Measurements from ENCODE around the gene RUNDC1.
"Not testable (repeated sequence)": the region's sequence is repeated elsewhere in the genome, so short reads cannot be mapped to it uniquely, and the experiment has no call there.

Gene RUNDC1

DNA sequence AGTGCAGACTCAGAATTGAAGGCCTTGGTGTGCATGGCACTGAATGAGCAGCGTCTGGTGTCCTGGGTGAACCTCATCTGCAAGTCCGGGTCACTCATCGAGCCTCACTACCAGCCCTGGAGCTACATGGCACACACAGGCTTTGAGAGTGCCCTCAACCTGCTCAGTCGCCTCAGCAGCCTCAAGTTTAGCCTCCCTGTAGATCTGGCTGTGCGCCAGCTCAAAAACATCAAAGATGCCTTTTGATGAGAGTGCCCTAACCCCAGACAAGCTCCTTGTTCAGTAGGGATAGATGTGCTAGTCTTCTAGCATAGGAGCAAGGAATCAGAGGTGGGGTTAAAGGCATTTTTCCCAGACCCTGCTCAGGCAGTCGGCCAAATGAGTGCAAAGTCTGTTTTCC lies 11.1 kb downstream of the RUNDC1 start:
- DNase-seq (ENCODE audit: low read depth in 2 of 2) = no peak

DNA sequence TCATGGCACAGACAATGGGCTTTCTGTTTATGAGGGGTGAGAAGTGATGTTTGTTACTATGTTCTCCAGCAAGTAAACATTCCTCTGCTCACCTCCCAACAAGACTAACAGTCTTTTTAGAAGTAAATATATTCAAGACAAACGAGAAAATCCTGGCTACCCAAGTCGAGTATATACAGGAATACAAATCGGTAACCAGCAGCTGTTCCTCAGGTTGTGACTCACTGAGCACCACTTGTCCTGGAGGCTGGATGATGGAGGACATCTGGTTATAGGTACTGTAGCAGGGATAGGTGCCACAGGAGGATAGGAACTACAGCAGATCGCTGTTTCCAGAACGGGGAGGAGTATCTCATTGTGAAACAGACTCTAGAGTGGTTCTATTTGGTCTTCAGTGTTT lies 12.5 kb downstream of the RUNDC1 start:
- DNase-seq (ENCODE audit: low read depth in 2 of 2) = no peak

DNA sequence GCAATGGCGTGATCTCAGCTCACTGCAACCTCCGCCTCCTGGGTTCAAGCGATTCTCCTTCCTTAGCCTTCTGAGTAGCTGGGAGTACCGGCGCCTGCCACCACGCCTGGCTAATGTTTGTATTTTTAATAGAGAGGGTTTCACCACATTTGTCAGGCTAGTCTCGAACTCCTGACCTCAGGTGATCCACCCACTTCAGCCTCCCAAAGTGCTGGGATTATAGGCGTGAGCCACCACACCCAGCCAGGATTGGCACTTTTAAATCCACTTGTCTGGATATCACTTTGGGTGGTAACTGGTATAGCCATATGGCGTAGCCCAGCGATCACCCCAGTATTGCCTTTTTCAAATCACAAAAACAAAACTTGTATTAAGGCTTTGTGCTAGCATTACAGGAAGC lies 13.5 kb downstream of the RUNDC1 start:
- DNase-seq (ENCODE audit: low read depth in 2 of 2) = not testable (repeated sequence)

DNA sequence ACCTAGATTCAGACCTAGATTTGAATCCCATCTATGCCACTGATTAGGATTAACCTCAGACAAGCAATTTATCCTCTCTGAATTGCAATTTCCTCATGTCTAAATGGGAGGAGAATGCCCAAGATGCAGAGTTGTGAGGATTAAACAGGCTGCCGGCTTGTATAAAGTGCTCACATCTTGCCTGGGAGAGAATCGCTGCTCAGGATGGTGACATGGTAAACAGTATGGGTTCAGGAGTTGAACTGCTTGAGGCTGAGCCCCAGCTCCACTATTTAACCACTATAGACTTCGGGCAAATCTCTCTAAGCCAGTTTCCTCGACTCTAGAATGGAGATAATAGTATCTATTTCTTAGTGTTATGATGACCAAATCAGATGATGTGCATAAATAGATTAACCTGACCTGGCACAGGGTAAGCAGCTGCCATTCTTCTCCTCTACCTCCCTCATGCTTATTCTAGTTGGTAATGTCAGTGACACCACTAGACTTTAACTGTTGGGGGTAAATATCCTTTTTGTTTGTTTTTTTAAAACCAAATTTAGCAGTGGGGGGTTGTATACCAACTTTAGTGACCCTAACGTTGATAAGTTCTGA lies 17.1 kb downstream of the RUNDC1 start:
- no peak for DNase-seq (ENCODE audit: low read depth in 2 of 2)

DNA sequence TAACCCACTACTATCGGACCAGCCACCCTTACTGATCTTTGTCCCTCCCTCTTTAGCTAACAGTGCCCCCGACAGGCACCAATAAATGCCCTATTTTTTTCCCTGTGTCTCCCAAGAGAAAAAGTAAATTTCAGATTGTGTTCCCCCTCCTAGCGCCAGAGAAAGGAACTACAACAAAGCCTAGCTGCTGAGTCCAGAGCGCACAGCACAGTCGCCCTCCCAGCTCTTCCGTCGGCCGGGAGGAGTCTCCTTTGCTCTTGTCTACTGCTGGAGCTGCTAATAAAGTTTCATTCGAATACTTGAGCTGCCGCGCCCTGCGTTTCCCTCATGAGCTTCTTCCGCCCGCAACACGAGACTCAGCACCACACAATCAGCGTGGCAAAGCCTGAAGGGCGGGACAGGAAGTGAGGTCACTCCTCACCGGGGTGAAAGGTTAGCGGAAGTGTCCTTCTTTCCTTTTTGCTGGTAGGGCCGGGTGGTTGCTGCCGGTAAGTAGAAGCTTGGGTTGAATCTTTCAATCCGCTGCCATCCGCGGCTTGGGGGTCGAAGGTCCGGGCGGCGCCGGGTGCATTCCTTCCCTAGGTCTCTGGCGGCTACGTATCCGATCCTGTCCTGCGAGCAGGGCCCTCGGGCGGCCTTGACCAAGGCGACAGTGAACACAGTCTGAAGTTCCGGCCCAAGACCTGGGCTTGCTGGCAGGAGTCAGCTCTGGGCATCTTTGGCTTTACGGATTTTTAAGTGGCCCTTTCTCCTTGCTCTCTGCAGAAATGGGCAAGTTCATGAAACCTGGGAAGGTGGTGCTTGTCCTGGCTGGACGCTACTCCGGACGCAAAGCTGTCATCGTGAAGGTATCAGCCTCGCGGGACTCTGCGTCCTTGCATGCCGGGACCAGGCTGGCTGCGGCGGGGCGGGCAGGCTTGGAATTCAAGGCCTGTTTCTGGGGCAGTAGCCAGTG lies 17.9 kb downstream of the RUNDC1 start, which contains the start of gene RPL27:
Gene RPL27 (plus strand): TSS at position 436 of the 955 bp plus-strand sequence. CDS start 332 bp downstream, at position 768.
- DNase-seq (ENCODE audit: low read depth in 2 of 2) = peak; percentile 90 to 95

DNA sequence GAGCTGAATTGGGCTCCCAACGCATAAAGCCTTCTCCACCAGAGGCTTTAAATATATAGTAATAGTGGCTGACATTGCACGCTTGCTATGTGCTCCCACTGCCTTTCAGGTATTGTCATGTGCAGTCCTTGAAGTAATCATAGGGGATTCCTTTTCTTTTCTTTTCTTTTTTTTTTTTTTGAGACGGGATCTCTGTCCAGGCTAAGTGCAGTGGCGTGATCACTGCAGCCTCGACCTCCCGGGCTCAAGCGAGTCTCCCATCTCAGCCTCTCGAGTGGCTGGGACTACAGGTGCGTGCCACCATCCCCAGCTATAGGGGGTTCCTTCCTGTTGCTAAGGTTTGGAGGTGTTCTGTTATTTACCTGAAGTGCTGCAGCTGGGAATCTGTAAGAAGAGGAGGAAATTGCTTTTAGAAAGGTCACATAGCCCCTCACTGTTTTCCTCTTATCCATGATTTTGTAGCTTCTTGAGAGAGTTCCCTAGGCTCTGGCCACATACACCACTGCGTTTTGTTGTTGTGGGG lies 18.7 kb downstream of the RUNDC1 start:
- no peak for DNase-seq (ENCODE audit: low read depth in 2 of 2)

DNA sequence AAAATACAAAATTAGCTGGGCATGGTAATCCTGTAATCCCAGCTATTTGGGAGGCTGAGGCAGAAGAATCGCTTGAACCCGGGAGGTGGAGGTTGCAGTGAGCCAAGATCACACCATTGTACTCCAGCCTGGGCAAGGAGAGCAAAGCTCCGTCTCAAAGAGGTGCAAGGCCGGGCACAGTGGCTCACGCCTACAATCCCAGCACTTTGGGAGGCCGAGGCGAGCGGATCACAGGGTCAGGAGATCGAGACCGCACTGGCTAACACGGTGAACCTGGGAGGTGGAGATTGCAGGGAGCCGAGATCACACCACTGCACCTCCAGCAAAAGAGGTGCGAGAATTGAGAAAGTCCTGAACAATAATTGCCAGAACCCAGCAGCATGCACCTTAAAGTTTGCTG lies 20.5 kb downstream of the RUNDC1 start:
- DNase-seq (ENCODE audit: low read depth in 2 of 2) = not testable (repeated sequence)

DNA sequence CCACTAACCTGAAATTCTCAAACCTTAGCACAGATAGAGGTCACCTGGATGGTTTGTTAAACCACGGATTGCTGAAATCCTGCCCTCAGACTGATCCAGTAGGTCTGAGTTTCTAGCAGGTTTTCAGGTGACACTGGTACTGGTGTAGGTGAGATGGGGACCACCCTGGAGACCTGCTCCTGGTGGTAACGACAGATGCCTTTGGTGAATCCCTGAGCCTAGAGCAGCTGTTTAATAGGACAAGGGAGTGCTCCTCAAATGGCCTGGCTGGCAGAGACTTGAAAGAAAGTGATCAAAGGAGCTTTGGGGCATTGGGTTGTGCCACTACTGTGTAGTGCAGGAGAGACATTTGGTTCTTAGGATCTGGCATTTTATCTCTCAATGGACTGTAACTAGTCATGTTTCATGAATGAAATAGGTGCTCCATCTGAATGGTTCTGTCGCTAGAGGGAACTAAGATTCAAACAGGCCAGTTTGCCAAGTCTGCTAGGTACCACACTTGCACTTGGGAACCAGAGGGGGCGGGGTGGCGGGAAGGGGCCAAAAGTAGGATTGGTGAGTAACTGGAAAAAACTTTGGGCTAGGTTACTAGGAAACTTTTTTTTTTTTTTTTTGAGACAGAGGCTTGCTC lies 23.3 kb downstream of the RUNDC1 start:
- no peak for DNase-seq (ENCODE audit: low read depth in 2 of 2)

DNA sequence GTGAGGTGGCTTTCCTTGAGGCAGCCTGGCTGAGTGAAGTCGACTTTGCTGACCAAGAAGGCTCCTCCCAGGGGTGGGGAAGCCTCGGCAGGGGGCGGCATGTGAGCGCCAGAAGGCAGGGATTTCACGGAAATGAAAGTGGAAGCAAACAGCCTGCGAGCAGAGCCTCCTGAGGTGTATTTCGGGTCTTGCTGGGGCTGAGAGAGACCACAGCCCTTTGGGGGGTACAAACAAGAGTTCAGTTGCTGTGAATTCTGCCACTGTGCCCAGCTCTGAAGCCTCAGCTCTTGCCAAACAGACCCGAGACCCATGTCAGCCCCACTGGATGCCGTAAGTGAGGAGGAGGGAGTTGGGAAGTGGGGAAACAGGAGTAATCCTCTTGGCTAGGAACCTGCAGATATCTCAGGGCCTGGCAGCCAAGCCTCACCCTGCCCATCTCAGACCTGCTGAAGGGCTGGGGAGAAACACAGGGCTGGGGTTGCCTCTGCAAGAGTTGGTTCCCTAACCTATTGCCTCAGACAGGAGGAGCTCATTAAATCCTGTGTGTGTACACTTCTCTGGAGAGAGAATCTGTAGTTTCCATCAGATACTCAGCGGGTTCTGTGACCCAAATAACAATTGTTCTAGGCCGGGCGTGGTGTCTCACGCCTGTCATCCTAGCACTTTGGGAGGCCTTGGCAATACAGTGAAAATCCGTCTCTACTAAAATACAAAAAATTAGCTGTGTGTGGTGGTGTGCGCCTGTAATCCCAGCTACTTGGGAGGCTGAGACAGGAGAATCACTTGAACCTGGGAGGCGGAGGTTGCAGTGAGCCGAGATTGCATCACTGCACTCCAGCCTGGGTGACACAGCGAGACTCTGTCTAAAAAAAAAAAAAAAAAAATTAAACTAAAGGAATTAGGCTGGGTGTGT lies 26.5 kb downstream of the RUNDC1 start, which contains the start of gene IFI35:
Gene IFI35 (plus strand): TSS at position 146 of the 913 bp plus-strand sequence. CDS start 164 bp downstream, at position 310.
- peak; percentile 73 to 84 for DNase-seq (ENCODE audit: low read depth in 2 of 2)

DNA sequence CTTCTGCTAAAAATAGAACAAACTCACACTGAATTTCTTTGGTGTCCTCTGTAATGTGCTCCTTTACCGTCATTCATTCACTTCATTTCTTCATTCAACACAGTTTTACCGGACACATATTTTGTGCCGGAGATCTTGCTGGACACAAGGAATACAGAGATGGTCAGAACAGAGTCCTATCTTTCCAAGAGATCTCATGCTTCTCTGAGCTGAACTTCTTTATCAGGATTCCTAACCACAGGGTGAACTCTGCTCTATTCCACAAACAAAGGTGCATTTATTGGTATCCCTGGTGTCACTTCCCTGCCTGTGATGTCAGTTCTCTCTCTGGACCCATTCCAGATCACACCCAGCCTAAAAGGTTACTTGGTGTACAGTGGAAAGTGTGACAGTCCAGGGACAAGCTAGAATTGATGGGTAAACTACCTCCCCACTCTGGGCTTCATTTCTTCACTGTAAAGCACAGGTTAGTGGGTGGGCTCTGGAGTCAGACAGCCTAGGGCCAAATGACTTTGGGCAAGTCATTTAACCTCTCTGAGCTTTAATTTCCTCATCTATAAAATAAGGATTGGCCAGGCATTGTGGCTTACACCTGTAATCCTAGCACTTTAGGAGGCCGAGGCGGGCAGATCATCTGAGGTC lies 30.4 kb downstream of the RUNDC1 start:
- DNase-seq (ENCODE audit: low read depth in 2 of 2) = no peak

DNA sequence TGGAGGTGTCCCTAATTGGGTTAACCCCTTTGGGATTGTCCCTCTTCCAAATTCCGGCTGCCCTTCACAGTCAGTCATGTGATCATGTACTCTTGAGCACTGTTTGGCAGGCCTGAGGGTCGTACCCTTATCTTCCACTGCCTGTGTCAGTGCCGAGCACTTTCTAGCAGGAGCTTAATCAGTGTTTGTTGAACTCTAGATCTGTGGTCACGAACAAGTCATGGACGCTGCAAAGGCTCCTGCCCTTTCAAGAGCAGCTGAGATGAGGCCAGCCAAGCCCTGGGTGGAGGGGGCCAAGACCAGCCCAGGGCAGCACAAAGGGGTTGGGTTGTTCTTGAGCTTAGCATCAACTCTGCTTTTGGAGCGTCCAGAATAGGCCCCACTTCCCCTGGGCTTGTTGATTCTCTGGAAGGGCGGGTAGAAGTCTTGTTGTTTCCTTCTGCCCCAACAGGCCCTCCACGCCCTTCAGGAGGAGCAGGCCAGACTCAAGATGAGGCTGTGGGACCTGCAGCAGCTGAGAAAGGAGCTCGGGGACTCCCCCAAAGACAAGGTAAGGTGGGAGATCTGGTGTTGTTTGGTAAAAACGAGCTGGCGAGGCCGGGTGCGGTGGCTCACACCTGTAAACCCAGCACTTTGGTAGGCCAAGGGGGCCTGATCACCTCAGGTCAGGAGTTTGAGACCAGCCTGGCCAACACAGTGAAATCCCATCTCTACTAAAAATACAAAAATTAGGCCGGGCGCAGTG lies 31.5 kb downstream of the RUNDC1 start:
- no peak for DNase-seq (ENCODE audit: low read depth in 2 of 2)

DNA sequence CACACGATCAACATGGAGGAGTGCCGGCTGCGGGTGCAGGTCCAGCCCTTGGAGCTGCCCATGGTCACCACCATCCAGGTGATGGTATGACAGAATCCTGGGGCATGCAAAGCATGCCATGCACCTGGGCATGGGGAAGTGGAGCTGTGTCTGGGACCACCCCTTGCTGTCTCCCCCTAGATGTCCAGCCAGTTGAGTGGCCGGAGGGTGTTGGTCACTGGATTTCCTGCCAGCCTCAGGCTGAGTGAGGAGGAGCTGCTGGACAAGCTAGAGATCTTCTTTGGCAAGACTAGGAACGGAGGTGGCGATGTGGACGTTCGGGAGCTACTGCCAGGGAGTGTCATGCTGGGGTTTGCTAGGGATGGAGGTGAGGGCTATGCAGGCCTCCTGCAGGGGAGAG lies 32.9 kb downstream of the RUNDC1 start:
- no peak for DNase-seq (ENCODE audit: low read depth in 2 of 2)

DNA sequence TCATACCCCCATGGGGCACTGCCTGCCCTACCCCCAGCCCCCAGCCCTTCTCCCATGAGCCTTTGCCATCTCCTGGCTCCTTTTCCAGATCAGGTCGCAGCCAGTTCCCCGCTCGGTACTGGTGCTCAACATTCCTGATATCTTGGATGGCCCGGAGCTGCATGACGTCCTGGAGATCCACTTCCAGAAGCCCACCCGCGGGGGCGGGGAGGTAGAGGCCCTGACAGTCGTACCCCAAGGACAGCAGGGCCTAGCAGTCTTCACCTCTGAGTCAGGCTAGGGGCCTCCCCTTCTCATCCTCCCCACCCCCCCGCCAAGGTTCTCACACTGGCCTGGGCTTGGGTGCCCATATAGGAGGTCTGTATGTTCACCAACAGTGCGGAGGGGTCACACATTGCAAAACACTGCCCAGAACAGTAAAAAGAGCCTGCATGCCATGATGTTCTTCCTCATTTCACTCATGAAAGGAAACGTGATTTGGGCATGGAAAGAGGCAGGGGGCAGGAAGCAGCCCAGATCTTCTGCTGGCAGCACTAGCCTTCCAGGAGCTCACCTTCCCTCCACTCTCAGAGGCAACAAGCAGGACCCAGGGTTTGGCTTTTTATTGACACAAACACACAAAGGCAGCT lies 33.8 kb downstream of the RUNDC1 start:
- DNase-seq (ENCODE audit: low read depth in 2 of 2) = no peak

DNA sequence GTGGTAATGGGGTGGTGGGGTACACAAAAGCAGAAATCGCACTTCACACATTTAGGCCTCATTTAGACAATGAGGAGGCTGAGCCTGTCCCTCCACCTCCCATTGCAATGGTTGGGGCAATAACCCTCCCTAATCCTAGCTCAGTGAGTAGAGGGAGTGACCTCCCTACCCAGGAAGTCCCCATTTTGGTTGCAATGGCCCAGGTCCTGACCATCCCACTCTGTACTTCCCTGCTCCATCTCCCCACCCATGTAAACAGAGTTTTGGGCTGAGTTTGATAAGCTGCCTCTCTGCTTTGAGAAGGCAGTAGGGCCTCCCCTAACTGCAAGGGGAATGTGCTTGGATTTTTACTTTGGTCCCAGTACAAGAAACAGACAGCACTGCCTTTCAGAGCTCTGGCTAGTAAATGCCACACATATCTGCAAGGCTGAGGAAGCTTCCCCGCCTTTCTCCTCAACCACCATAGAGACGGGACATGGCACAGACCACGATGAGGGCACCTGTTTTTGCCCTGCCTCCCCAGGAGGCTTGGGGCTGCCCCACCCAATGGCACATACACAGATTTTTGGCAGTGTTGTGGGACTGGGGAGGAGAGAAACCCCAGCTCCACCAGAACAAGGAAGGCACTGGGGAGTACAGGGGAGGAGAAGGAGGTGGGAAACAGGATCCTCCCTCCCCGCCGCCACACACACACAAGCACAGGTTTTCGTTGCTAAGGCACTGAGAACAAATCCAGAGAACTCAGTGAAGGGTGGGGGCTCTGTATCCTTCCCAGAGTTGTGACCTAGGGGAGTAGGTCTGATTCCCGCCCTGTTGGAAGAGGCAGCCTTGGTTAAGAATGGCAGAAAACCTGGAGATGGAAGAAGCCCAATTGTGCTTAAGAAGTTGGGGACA lies 34.5 kb downstream of the RUNDC1 start:
- no peak for DNase-seq (ENCODE audit: low read depth in 2 of 2)

DNA sequence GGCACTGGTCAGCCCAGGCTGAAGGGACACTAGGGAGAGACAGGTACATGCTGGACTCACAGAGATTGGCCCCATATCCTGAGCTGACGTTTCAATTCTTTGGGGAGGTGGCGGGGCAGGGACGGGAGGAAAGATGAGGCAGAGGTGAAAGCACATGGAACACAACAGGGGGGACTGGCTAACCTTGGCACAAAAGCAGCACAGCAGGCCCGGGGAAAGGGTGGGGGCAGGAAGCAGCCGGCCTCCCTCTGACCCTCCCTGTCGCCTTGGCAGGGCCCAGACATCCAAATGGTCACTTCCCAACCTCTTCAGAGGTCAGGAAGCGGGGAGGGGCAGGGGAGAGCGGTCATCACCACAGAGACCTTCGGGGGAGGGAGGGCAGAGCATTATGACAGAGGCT lies 35.2 kb downstream of the RUNDC1 start:
- DNase-seq (ENCODE audit: low read depth in 2 of 2) = no peak

DNA sequence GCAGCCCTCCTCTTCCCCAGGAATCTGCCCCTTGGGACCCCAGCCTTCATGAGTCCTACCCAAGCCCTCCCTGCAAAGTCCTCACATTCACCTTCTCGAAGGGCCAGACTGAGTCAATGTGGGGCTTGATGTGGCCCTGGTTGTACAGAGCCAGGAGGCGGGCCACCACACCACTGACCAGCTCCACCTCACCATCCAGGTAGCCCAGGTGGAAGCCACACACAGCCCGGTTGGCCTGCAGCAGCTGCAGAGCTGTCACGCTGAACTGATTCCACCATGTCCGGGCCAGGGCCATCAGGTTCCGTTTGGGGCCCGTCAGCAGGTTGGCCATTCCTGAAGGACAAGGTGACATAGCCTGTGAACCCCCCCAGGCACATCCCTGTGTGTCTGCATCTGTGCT lies 35.9 kb downstream of the RUNDC1 start:
- DNase-seq (ENCODE audit: low read depth in 2 of 2) = no peak

DNA sequence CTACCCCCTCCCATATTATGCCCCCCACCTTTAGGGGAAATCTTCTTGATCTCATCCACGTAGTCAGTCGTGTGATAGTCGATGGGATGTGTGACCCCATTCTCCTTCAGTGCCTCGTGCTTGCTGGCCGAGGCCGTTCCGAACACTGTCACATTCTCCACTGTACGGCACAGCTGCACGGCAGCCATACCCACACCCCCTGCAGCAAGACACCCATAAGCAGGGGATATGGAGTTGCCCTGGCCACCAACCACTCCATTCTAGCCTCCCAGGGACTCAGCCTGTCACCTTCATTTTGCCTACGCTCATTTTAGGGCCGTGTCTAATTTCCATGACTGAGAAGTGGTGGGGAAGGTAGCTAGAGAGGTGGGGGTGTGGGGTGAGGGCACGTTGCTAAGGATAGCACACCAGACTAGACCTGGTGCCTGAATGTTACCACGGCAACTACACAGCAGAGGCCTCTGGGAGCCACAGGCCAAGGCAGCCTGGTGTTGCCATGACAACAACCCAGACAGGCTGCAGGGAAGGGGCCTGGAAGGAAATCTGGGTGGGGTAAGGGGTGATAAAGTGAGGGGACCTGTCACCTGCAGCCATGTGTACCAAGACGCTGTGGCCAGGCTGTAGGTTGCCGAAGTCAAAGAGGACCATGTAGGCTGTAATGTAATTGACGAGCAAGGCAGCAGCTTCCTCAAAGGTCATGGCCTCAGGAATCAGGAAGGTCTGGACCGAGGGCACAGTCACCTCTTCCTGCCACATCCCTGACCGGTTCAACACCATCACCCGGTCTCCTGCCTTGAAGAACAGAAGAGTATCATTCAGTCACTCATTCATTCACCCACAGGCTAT lies 37.9 kb downstream of the RUNDC1 start:
- DNase-seq (ENCODE audit: low read depth in 2 of 2) = no peak
